T-helper 1 cell treated with Interleukin-12 subunit alpha and Interleukin-12 subunit beta and Interleukin-4 antibody, amounts not matched to agents 30 μg/mL and 1 μg/mL, for 36 hours (primary cell): ENCODE data around the gene ZNF512B.
A peak's percentile ranks its signal among the peaks of the same experiment; 100 is the strongest.
"Not testable (repeated sequence)": the region's sequence is repeated elsewhere in the genome, so short reads cannot be mapped to it uniquely, and the experiment has no call there.

Experiments used
- H3K27ac Mint-ChIP-seq: one replicate; pipeline ENCODE4 v1.8.0; 2021; ENCODE audit warnings: mild to moderate bottlenecking, mixed read lengths
- H3K27me3 Mint-ChIP-seq: one replicate; pipeline ENCODE4 v1.8.0; 2021; ENCODE audit warnings: low read depth, mixed read lengths
- H3K36me3 Mint-ChIP-seq: one replicate; pipeline ENCODE4 v1.8.0; 2021; ENCODE audit warnings: low read depth, mixed read lengths
- H3K4me1 Mint-ChIP-seq: one replicate; pipeline ENCODE4 v1.8.0; 2021; ENCODE audit warnings: low read depth, mixed read lengths
- H3K4me3 Mint-ChIP-seq: one replicate; pipeline ENCODE4 v1.8.0; 2021; ENCODE audit warnings: mild to moderate bottlenecking, moderate library complexity, mixed read lengths
- H3K9me3 Mint-ChIP-seq: one replicate; pipeline ENCODE4 v1.8.0; 2021; ENCODE audit warnings: mixed read lengths

The ZNF512B gene

GRCh38 chr20:63969838-63970713 lies at the start of gene ZNF512B:
TSS of gene ZNF512B (minus strand) at chr20:63969930. CDS start at chr20:63967950, 1,980 bp downstream.
- H3K4me3 Mint-ChIP-seq, result peak within 1 kb of the TSS; percentile 85
- peaks cover 21% of the 10 kb centered on the region for H3K4me1 Mint-ChIP-seq
- peaks cover 31% of the 10 kb centered on the region for H3K36me3 Mint-ChIP-seq
- H3K27ac Mint-ChIP-seq, result peak within 1 kb of the TSS; percentile 80
- H3K9me3 Mint-ChIP-seq, result no peaks in the 10 kb centered on the region
- H3K27me3 Mint-ChIP-seq, result no peaks in the 10 kb centered on the region

- no peaks in the 10 kb centered on the region for H3K27me3 Mint-ChIP-seq
- no peak overlapping the region for H3K27ac Mint-ChIP-seq
- H3K4me1 Mint-ChIP-seq, result peaks cover 28% of the 10 kb centered on the region
- no peak overlapping the region for H3K4me3 Mint-ChIP-seq
- H3K36me3 Mint-ChIP-seq, result peaks cover 45% of the 10 kb centered on the region
- no peaks in the 10 kb centered on the region for H3K9me3 Mint-ChIP-seq
Observed at GRCh38 chr20:64015635-64016034, 45.9 kb upstream of the ZNF512B start.

GRCh38 chr20:64012385-64013154 lies 42.8 kb upstream of the ZNF512B start:
- Mint-ChIP-seq H3K4me1 (peaks cover 38% of the 10 kb centered on the region), H3K9me3 (peaks cover 14% of the 10 kb centered on the region), H3K4me3 (peak overlapping the region; percentile 60), H3K36me3 (peaks cover 54% of the 10 kb centered on the region), H3K27ac (peak overlapping the region; percentile 93)
- H3K27me3 Mint-ChIP-seq, result not testable (repeated sequence)

- Mint-ChIP-seq H3K4me1 (peaks cover 37% of the 10 kb centered on the region), H3K9me3 (peaks cover 14% of the 10 kb centered on the region), H3K27ac (peak overlapping the region; percentile 74), H3K27me3 (no peaks in the 10 kb centered on the region), H3K4me3 (no peak overlapping the region), H3K36me3 (peaks cover 50% of the 10 kb centered on the region)
Observed at GRCh38 chr20:64011366-64011779, 41.6 kb upstream of the ZNF512B start.

- Mint-ChIP-seq H3K36me3 (peaks cover 50% of the 10 kb centered on the region), H3K27me3 (no peaks in the 10 kb centered on the region), H3K4me1 (peaks cover 37% of the 10 kb centered on the region), H3K9me3 (peaks cover 14% of the 10 kb centered on the region), H3K4me3 (no peak overlapping the region), H3K27ac (peak overlapping the region; percentile 74)
Observed at GRCh38 chr20:64010711-64011237, 41.0 kb upstream of the ZNF512B start.

- Mint-ChIP-seq H3K36me3 (peaks cover 50% of the 10 kb centered on the region), H3K4me1 (peaks cover 41% of the 10 kb centered on the region), H3K4me3 (peak overlapping the region; percentile 16), H3K9me3 (peaks cover 14% of the 10 kb centered on the region), H3K27me3 (no peaks in the 10 kb centered on the region), H3K27ac (peak overlapping the region; percentile 66)
Observed at GRCh38 chr20:64009811-64010387, 40.2 kb upstream of the ZNF512B start.

GRCh38 chr20:64006902-64007301 lies 37.2 kb upstream of the ZNF512B start:
- H3K4me1 Mint-ChIP-seq, result peaks cover 29% of the 10 kb centered on the region
- peaks cover 50% of the 10 kb centered on the region for H3K36me3 Mint-ChIP-seq
- H3K27ac Mint-ChIP-seq, result no peak overlapping the region
- H3K9me3 Mint-ChIP-seq, result peaks cover 14% of the 10 kb centered on the region
- no peak overlapping the region for H3K4me3 Mint-ChIP-seq
- no peaks in the 10 kb centered on the region for H3K27me3 Mint-ChIP-seq

GRCh38 chr20:64006490-64006889 lies 36.8 kb upstream of the ZNF512B start:
- Mint-ChIP-seq H3K36me3 (peaks cover 52% of the 10 kb centered on the region), H3K27me3 (no peaks in the 10 kb centered on the region), H3K4me3 (no peak overlapping the region), H3K27ac (no peak overlapping the region), H3K9me3 (peaks cover 14% of the 10 kb centered on the region), H3K4me1 (peaks cover 28% of the 10 kb centered on the region)

- Mint-ChIP-seq H3K27me3 (no peaks in the 10 kb centered on the region), H3K4me1 (peaks cover 20% of the 10 kb centered on the region), H3K4me3 (no peak overlapping the region), H3K36me3 (peaks cover 48% of the 10 kb centered on the region), H3K27ac (peak overlapping the region; percentile 24), H3K9me3 (peaks cover 14% of the 10 kb centered on the region)
Observed at GRCh38 chr20:64005394-64005793, 35.7 kb upstream of the ZNF512B start.

GRCh38 chr20:64003960-64004725 lies 34.4 kb upstream of the ZNF512B start:
- Mint-ChIP-seq H3K27me3 (no peaks in the 10 kb centered on the region), H3K36me3 (peaks cover 46% of the 10 kb centered on the region), H3K9me3 (peaks cover 10% of the 10 kb centered on the region), H3K4me3 (no peak overlapping the region), H3K4me1 (peaks cover 10% of the 10 kb centered on the region), H3K27ac (no peak overlapping the region)

GRCh38 chr20:64001607-64002011 lies 31.9 kb upstream of the ZNF512B start:
- H3K9me3 Mint-ChIP-seq, result no peaks in the 10 kb centered on the region
- H3K27me3 Mint-ChIP-seq, result no peaks in the 10 kb centered on the region
- H3K36me3 Mint-ChIP-seq, result peaks cover 41% of the 10 kb centered on the region
- H3K27ac Mint-ChIP-seq, result no peak overlapping the region
- peaks cover 5% of the 10 kb centered on the region for H3K4me1 Mint-ChIP-seq
- H3K4me3 Mint-ChIP-seq, result no peak overlapping the region

GRCh38 chr20:64000906-64001305 lies 31.2 kb upstream of the ZNF512B start:
- H3K27ac Mint-ChIP-seq, result no peak overlapping the region
- H3K4me3 Mint-ChIP-seq, result no peak overlapping the region
- no peaks in the 10 kb centered on the region for H3K9me3 Mint-ChIP-seq
- no peaks in the 10 kb centered on the region for H3K27me3 Mint-ChIP-seq
- peaks cover 5% of the 10 kb centered on the region for H3K4me1 Mint-ChIP-seq
- peaks cover 43% of the 10 kb centered on the region for H3K36me3 Mint-ChIP-seq

- Mint-ChIP-seq H3K36me3 (peaks cover 31% of the 10 kb centered on the region), H3K27me3 (no peaks in the 10 kb centered on the region), H3K27ac (no peak overlapping the region)
Observed at GRCh38 chr20:63982937-63983336, 13.2 kb upstream of the ZNF512B start.

More at GRCh38 chr20:63982937-63983336, 13.2 kb upstream of the ZNF512B start:
- peak overlapping the region; percentile 35 for H3K4me3 Mint-ChIP-seq
- H3K9me3 Mint-ChIP-seq, result no peaks in the 10 kb centered on the region
- peaks cover 41% of the 10 kb centered on the region for H3K4me1 Mint-ChIP-seq
